ENCODE measurements around the gene FCN1. TPM values are rescaled to one million over a fixed set of nuclear protein-coding genes. Genes with fewer than 3 reads are reported as not detected.

FCN1 gene
- total RNA-seq, 6 experiments from 2014 or later = 0.68 to 5.3 (median 1.7) TPM

- ATAC-seq = peak in 1 of 4 donors; percentile 3
- Histone ChIP-seq H3K27ac (no peak overlapping the region), H3K4me3 (no peak overlapping the region), H3K36me3 (no peaks in the 10 kb centered on the region), H3K27me3 (no peaks in the 10 kb centered on the region), H3K9me3 (no peaks in the 10 kb centered on the region), H3K4me1 (no peaks in the 10 kb centered on the region)
- DNase-seq = peak in 1 of 3 donors; percentile 51
- WGBS (ENCODE audit: insufficient coverage, low coverage, low lambda C conversion rate, missing lambda C conversion rate) = 50% methylated on average over 1 of the region's 21 CpGs
- TF ChIP-seq POLR2A (IDR thresholded peaks at IDR 0.05) = no peak
- TF ChIP-seq CTCF (IDR thresholded peaks at IDR 0.05) = no peak
- intact Hi-C loops (cut with DNase I) = no loop called here
Observed at GRCh38 chr9:134938346-134939079, 20.8 kb upstream of the FCN1 start.

- H3K27me3 ChIP-seq = no peaks in the 10 kb centered on the region
- no peaks in the 10 kb centered on the region for H3K4me1 ChIP-seq
- H3K36me3 ChIP-seq = no peaks in the 10 kb centered on the region
- DNase-seq (peak in 1 of 3 donors; percentile 48), ATAC-seq (no peak)
- H3K4me3 ChIP-seq = no peak overlapping the region
- no peak for TF ChIP-seq CTCF (IDR thresholded peaks at IDR 0.05)
- no peak for TF ChIP-seq POLR2A (IDR thresholded peaks at IDR 0.05)
- H3K27ac ChIP-seq = no peak overlapping the region
- 38% methylated on average over 7 of the region's 11 CpGs for WGBS (ENCODE audit: insufficient coverage, low coverage, low lambda C conversion rate, missing lambda C conversion rate)
- H3K9me3 ChIP-seq = no peaks in the 10 kb centered on the region
- intact Hi-C loops (cut with DNase I) = no loop called here
Observed at GRCh38 chr9:134937566-134938345, 20.0 kb upstream of the FCN1 start.

GRCh38 chr9:134937164-134937555 lies 19.4 kb upstream of the FCN1 start:
- no peaks in the 10 kb centered on the region for H3K9me3 ChIP-seq
- DNase-seq (peak in 1 of 3 donors; percentile 46), ATAC-seq (no peak)
- H3K4me1 ChIP-seq = no peaks in the 10 kb centered on the region
- TF ChIP-seq POLR2A (IDR thresholded peaks at IDR 0.05) (no peak), CTCF (IDR thresholded peaks at IDR 0.05) (no peak)
- no peak overlapping the region for H3K4me3 ChIP-seq
- H3K27me3 ChIP-seq = no peaks in the 10 kb centered on the region
- intact Hi-C loops (cut with DNase I) = no loop called here
- no peaks in the 10 kb centered on the region for H3K36me3 ChIP-seq
- no peak overlapping the region for H3K27ac ChIP-seq
- 43% methylated on average over 5 of the region's 9 CpGs for WGBS (ENCODE audit: insufficient coverage, low coverage, low lambda C conversion rate, missing lambda C conversion rate)

- TF ChIP-seq CTCF (IDR thresholded peaks at IDR 0.05) (no peak), POLR2A (IDR thresholded peaks at IDR 0.05) (no peak)
- no peak for DNase-seq
- intact Hi-C loops (cut with DNase I) = no loop called here
- Histone ChIP-seq H3K9me3 (no peaks in the 10 kb centered on the region), H3K36me3 (no peaks in the 10 kb centered on the region), H3K4me1 (no peaks in the 10 kb centered on the region), H3K27ac (no peak overlapping the region), H3K27me3 (no peaks in the 10 kb centered on the region), H3K4me3 (no peak overlapping the region)
- 51% methylated on average over 9 of the region's 13 CpGs for WGBS (ENCODE audit: insufficient coverage, low coverage, low lambda C conversion rate, missing lambda C conversion rate)
- peak; percentile 11 to 67 (median 36) for ATAC-seq
Observed at GRCh38 chr9:134936346-134937163, 18.8 kb upstream of the FCN1 start.

All from right lobe of liver (tissue), 6 donors.